Measurements from ENCODE around the gene FAM168B. TPM values are rescaled to one million over a fixed set of nuclear protein-coding genes. Genes with fewer than 3 reads are reported as not detected.

Gene FAM168B
- total and polyA plus RNA-seq, 2 of the 13 experiments (the other 11 are each of a cell fraction or from before 2014, with no cell fraction given): 64.5 to 113 TPM

DNA sequence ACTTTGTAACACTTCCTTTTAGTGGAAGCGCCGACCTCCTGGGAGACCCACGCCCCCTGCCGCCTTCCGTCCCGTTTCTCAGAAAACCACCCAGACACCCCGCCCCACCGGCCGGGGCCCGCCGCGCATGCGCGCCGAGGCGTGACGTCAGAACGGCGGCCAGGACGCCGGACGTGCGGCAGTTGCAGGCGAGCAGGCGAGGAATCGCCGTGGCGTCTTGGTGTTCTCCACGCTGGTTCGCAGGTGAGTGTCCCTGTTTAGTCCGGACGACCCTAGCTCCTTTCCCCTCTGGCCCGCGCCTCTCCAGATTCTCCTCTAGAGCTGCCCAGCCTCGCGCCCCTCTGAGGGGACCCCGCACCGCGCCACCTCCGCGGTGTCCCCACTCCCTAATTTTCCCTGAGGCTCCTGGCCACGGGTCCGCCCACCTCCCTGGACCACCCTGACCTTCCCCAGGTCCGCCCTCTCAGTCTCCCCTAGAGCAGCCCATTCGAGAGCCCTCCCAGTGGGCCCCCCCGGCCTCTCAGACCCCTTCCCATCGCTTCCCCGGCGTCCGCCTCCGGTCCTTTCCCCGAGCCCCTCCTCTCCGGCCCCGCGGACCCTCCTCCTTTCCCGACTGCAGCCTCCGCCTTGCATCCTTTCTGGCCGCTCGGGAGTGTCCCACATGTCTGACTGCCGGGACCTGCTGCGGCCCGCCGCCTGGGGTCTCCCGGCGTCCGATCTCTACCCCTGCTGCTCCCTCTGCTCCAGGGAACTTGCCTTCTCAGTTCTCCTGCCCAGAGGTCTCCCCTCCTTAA is 12.1 kb upstream of the FAM168B start, which contains the start of gene PLEKHB2 (continued):
- TF ChIP-seq, protein P1, sequence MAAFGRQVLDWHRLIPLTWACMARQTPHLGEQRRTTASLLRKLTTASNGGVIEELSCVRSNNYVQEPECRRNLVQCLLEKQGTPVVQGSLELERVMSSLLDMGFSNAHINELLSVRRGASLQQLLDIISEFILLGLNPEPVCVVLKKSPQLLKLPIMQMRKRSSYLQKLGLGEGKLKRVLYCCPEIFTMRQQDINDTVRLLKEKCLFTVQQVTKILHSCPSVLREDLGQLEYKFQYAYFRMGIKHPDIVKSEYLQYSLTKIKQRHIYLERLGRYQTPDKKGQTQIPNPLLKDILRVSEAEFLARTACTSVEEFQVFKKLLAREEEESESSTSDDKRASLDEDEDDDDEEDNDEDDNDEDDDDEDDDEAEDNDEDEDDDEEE (CRISPR knock-in tag; IDR thresholded peaks at IDR 0.05): 0 out of 2 replicates have a peak, but pooled peaks have one; percentile 26
- TF ChIP-seq HOXD1 (CRISPR knock-in tag; IDR thresholded peaks at IDR 0.05) (no peak), ZNF12 (CRISPR knock-in tag; IDR thresholded peaks at IDR 0.05) (peak; percentile 34; the same call in 1 of the 2 replicates), ZNF101 (CRISPR knock-in tag; IDR thresholded peaks at IDR 0.05; ENCODE audit: borderline replicate concordance, low read depth) (0 out of 2 replicates have a peak, but pooled peaks have one; percentile 47), KMT2B (CRISPR knock-in tag; IDR thresholded peaks at IDR 0.05) (peak; percentile 60; the same call in 1 of the 2 replicates), ZIK1 (CRISPR knock-in tag; IDR thresholded peaks at IDR 0.05; ENCODE audit: borderline replicate concordance, low read depth) (no peak; the same call in 1 of the 2 replicates), MIER2 (CRISPR knock-in tag; IDR thresholded peaks at IDR 0.05) (no peak), ZNF333 (CRISPR knock-in tag; IDR thresholded peaks at IDR 0.05; ENCODE audit: borderline replicate concordance) (0 out of 2 replicates have a peak, but pooled peaks have one; percentile 49), RBM39 (IDR thresholded peaks at IDR 0.05; ENCODE audit: low read depth, low read length, poor library complexity, severe bottlenecking) (peak; percentile 78), ZSCAN22 (CRISPR knock-in tag; IDR thresholded peaks at IDR 0.05) (no peak), ISX (CRISPR knock-in tag; conservative IDR thresholded peaks at IDR 0.05) (no peak), ZNF607 (CRISPR knock-in tag; IDR thresholded peaks at IDR 0.05; ENCODE audit: borderline replicate concordance) (peak; percentile 84; the same call in 1 of the 2 replicates), ELF3 (CRISPR knock-in tag; IDR thresholded peaks at IDR 0.05) (peak; percentile 57; the same call in 1 of the 2 replicates)
- TF ChIP-seq, protein P2, sequence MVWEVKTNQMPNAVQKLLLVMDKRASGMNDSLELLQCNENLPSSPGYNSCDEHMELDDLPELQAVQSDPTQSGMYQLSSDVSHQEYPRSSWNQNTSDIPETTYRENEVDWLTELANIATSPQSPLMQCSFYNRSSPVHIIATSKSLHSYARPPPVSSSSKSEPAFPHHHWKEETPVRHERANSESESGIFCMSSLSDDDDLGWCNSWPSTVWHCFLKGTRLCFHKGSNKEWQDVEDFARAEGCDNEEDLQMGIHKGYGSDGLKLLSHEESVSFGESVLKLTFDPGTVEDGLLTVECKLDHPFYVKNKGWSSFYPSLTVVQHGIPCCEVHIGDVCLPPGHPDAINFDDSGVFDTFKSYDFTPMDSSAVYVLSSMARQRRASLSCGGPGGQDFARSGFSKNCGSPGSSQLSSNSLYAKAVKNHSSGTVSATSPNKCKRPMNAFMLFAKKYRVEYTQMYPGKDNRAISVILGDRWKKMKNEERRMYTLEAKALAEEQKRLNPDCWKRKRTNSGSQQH (CRISPR knock-in tag; IDR thresholded peaks at IDR 0.05; ENCODE audit: low read depth): peak; percentile 62; the same call in 1 of the 2 replicates
- TF ChIP-seq, protein P3, sequence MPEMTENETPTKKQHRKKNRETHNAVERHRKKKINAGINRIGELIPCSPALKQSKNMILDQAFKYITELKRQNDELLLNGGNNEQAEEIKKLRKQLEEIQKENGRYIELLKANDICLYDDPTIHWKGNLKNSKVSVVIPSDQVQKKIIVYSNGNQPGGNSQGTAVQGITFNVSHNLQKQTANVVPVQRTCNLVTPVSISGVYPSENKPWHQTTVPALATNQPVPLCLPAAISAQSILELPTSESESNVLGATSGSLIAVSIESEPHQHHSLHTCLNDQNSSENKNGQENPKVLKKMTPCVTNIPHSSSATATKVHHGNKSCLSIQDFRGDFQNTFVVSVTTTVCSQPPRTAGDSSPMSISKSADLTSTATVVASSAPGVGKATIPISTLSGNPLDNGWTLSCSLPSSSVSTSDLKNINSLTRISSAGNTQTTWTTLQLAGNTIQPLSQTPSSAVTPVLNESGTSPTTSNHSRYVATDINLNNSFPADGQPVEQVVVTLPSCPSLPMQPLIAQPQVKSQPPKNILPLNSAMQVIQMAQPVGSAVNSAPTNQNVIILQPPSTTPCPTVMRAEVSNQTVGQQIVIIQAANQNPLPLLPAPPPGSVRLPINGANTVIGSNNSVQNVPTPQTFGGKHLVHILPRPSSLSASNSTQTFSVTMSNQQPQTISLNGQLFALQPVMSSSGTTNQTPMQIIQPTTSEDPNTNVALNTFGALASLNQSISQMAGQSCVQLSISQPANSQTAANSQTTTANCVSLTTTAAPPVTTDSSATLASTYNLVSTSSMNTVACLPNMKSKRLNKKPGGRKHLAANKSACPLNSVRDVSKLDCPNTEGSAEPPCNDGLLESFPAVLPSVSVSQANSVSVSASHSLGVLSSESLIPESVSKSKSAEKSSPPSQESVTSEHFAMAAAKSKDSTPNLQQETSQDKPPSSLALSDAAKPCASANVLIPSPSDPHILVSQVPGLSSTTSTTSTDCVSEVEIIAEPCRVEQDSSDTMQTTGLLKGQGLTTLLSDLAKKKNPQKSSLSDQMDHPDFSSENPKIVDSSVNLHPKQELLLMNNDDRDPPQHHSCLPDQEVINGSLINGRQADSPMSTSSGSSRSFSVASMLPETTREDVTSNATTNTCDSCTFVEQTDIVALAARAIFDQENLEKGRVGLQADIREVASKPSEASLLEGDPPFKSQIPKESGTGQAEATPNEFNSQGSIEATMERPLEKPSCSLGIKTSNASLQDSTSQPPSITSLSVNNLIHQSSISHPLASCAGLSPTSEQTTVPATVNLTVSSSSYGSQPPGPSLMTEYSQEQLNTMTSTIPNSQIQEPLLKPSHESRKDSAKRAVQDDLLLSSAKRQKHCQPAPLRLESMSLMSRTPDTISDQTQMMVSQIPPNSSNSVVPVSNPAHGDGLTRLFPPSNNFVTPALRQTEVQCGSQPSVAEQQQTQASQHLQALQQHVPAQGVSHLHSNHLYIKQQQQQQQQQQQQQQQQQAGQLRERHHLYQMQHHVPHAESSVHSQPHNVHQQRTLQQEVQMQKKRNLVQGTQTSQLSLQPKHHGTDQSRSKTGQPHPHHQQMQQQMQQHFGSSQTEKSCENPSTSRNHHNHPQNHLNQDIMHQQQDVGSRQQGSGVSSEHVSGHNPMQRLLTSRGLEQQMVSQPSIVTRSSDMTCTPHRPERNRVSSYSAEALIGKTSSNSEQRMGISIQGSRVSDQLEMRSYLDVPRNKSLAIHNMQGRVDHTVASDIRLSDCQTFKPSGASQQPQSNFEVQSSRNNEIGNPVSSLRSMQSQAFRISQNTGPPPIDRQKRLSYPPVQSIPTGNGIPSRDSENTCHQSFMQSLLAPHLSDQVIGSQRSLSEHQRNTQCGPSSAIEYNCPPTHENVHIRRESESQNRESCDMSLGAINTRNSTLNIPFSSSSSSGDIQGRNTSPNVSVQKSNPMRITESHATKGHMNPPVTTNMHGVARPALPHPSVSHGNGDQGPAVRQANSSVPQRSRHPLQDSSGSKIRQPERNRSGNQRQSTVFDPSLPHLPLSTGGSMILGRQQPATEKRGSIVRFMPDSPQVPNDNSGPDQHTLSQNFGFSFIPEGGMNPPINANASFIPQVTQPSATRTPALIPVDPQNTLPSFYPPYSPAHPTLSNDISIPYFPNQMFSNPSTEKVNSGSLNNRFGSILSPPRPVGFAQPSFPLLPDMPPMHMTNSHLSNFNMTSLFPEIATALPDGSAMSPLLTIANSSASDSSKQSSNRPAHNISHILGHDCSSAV (CRISPR knock-in tag; IDR thresholded peaks at IDR 0.05; ENCODE audit: borderline replicate concordance): peak; percentile 37; the same call in 1 of the 2 replicates
- TF ChIP-seq, protein P4, sequence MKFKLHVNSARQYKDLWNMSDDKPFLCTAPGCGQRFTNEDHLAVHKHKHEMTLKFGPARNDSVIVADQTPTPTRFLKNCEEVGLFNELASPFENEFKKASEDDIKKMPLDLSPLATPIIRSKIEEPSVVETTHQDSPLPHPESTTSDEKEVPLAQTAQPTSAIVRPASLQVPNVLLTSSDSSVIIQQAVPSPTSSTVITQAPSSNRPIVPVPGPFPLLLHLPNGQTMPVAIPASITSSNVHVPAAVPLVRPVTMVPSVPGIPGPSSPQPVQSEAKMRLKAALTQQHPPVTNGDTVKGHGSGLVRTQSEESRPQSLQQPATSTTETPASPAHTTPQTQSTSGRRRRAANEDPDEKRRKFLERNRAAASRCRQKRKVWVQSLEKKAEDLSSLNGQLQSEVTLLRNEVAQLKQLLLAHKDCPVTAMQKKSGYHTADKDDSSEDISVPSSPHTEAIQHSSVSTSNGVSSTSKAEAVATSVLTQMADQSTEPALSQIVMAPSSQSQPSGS (CRISPR knock-in tag; IDR thresholded peaks at IDR 0.05): peak; percentile 77

All from HepG2 (cell line).